Erythroblast (primary cell): Measurements from ENCODE around the gene FAM168B.

Source experiments
- GATA1 ChIP-seq: IDR thresholded peaks from 2 replicates; pipeline ENCODE4 v1.6.1; 2011; ENCODE audit warnings: low read depth, mild to moderate bottlenecking, control low read depth, low read length, moderate library complexity
- POLR2A ChIP-seq: IDR thresholded peaks from 2 replicates; pipeline ENCODE4 v1.6.1; 2011; ENCODE audit warnings: mild to moderate bottlenecking, low read length

DNA sequence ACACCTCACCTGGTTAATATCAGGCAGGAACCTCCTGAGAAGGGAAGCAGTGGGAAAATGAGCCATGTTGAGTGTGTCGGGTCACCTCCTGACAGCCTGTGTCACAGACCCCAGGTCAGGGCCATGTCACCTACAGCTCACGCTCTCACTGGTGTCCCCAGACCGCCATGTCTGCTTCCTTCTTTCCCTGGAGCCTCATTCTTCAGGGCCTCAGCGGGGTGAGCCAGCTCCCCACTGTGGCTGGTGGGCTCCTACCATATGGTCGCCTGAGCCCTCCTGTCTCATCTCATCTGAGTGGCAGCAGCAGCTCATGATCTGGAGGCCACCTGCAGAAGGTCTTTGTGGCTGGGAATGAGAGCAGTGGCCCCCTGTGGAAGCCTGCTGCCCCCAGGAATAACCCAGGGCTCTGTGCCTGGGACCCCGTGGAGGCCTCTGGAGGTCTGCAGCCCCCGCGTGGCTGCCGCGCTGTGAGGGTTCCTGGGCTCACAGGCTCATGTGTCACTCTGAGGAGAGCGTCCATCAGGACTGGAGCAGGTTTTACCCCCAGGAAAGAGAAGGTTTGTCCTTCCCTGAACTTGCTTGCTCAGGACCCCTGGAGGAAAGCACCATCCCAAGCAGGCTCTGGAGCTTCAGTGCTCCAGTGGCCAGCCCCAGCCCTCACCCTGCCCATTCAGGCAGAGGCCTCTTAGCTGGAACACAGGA lies 56.4 kb downstream of the FAM168B start:
- no peak for TF ChIP-seq POLR2A
- no peak for TF ChIP-seq GATA1
